OCI-LY3 (cell line): ENCODE results near the gene PPP6R2.

Source experiments
- H2AFZ ChIP-seq: fragments of 200-600, 300-600 bp; shearing (Covaris generic); 2 replicates; pipeline ENCODE4 v1.6.0; 2014; ENCODE audit warnings: antibody characterized with exemption, low read depth, low read length
- H3K27ac ChIP-seq: fragments of 200-600, 300-600 bp; sonication (generic); 2 replicates; pipeline ENCODE4 v1.5.1; 2014; ENCODE audit warnings: mild to moderate bottlenecking, low read length, moderate library complexity, mixed read lengths
- H3K27me3 ChIP-seq: fragments of 200-600, 300-600 bp; sonication (generic); 2 replicates; pipeline ENCODE4 v1.6.1; 2014; ENCODE audit warnings: low read depth, low read length, mixed read lengths
- H3K36me3 ChIP-seq: fragments of 200-600, 300-600 bp; sonication (generic); replicated peaks from 2 replicates; pipeline ENCODE3; 2014; ENCODE audit warnings: low read depth, low read length, mixed read lengths
- H3K4me1 ChIP-seq: fragments of 300-600, 200-600 bp; sonication (generic); 2 replicates; pipeline ENCODE4 v1.6.1; 2014; ENCODE audit warnings: low read length, mixed read lengths
- H3K4me2 ChIP-seq: fragments of 200-600, 300-600 bp; sonication (generic); 2 replicates; pipeline ENCODE4 v1.6.1; 2014; ENCODE audit warnings: low read length, mixed read lengths
- H3K4me3 ChIP-seq: fragments of 300-600, 200-600 bp; sonication (generic); 2 replicates; pipeline ENCODE4 v1.5.1; 2014; ENCODE audit warnings: antibody characterized with exemption, mild to moderate bottlenecking, low read length, moderate library complexity
- H3K79me2 ChIP-seq: fragments of 300-600, 200-600 bp; shearing (Covaris generic); 2 replicates; pipeline ENCODE4 v1.6.1; 2014; ENCODE audit warnings: mild to moderate bottlenecking, low read length, mixed read lengths
- H3K9ac ChIP-seq: fragments of 300-600, 200-600 bp; shearing (Covaris generic); 2 replicates; pipeline ENCODE4 v1.6.0; 2014; ENCODE audit warnings: mild to moderate bottlenecking, low read length, moderate library complexity
- H3K9me3 ChIP-seq: fragments of 200-600, 300-600 bp; shearing (Covaris generic); 2 replicates; pipeline ENCODE4 v1.6.1; 2014; ENCODE audit warnings: low read length, mixed read lengths; ENCODE audit not compliant: insufficient read depth
- H4K20me1 ChIP-seq: fragments of 200-600, 300-600 bp; sonication (generic); 2 replicates; pipeline ENCODE4 v1.6.1; 2016; ENCODE audit warnings: low read length, mixed read lengths; ENCODE audit not compliant: insufficient read depth
- EZH2phosphoT487 ChIP-seq: fragments of 200-600 bp; shearing (Covaris generic); IDR thresholded peaks from 2 replicates; pipeline ENCODE4 v1.6.1; 2018; ENCODE audit warnings: antibody characterized with exemption, mixed run types, low read depth
- TF ChIP-seq, protein P1 (sequence below): fragments of 200-600, 300-600 bp; sonication (generic); IDR thresholded peaks from 2 replicates; pipeline ENCODE4 v1.5.1; 2014; ENCODE audit warnings: antibody characterized with exemption, low read length, low read depth

PPP6R2 gene

DNA sequence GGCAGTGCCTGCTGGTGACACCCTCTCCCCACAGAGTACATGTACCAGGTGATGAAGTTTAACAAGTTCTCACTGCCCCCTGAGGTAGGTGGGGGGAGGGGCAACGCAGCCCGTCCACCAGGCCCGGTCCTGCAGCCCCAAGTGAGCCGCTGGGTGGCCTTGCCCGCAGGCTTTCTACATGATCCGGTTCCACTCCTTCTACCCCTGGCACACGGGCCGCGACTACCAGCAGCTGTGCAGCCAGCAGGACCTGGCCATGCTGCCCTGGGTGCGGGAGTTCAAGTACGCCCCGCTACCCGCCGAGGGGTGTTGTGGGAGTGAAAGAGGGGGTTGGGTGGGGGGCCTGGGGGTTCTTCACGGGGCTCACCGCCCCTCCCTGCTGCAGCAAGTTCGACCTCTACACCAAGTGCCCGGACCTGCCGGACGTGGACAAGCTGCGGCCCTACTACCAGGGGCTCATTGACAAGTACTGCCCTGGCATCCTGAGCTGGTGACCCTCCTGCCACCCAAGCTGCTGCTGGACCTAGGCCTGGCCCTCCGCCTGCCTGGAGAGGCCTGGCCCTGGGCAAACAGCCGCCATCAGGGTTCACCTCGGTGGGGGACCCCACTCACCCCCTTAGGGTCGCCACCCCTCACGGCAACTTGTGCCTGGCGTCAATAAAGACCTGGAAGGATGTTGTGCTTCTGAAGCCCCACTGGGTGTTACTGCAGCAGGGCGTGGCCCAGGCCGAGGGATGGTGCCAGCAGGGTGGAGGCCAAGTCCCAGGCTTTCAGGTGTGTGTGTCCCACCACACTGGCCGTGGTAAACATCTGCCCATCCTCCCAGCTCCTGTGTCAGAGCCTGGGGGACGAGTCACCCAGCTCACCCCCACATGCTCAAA, 146.5 kb downstream of the PPP6R2 start:
- Histone ChIP-seq H3K27me3 (no peaks in the 10 kb centered on the region), H4K20me1 (no peaks in the 10 kb centered on the region), H2AFZ (no peak overlapping the region), H3K9me3 (no peaks in the 10 kb centered on the region), H3K27ac (no peak overlapping the region), H3K4me2 (no peak overlapping the region), H3K9ac (no peak overlapping the region), H3K79me2 (no peaks in the 10 kb centered on the region), H3K36me3 (no peaks in the 10 kb centered on the region), H3K4me3 (no peak overlapping the region), H3K4me1 (peaks cover 6% of the 10 kb centered on the region; the same call in 1 of the 2 replicates)
- TF ChIP-seq EZH2phosphoT487: no peak
- TF ChIP-seq, protein P1, sequence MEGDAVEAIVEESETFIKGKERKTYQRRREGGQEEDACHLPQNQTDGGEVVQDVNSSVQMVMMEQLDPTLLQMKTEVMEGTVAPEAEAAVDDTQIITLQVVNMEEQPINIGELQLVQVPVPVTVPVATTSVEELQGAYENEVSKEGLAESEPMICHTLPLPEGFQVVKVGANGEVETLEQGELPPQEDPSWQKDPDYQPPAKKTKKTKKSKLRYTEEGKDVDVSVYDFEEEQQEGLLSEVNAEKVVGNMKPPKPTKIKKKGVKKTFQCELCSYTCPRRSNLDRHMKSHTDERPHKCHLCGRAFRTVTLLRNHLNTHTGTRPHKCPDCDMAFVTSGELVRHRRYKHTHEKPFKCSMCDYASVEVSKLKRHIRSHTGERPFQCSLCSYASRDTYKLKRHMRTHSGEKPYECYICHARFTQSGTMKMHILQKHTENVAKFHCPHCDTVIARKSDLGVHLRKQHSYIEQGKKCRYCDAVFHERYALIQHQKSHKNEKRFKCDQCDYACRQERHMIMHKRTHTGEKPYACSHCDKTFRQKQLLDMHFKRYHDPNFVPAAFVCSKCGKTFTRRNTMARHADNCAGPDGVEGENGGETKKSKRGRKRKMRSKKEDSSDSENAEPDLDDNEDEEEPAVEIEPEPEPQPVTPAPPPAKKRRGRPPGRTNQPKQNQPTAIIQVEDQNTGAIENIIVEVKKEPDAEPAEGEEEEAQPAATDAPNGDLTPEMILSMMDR: no peak

DNA sequence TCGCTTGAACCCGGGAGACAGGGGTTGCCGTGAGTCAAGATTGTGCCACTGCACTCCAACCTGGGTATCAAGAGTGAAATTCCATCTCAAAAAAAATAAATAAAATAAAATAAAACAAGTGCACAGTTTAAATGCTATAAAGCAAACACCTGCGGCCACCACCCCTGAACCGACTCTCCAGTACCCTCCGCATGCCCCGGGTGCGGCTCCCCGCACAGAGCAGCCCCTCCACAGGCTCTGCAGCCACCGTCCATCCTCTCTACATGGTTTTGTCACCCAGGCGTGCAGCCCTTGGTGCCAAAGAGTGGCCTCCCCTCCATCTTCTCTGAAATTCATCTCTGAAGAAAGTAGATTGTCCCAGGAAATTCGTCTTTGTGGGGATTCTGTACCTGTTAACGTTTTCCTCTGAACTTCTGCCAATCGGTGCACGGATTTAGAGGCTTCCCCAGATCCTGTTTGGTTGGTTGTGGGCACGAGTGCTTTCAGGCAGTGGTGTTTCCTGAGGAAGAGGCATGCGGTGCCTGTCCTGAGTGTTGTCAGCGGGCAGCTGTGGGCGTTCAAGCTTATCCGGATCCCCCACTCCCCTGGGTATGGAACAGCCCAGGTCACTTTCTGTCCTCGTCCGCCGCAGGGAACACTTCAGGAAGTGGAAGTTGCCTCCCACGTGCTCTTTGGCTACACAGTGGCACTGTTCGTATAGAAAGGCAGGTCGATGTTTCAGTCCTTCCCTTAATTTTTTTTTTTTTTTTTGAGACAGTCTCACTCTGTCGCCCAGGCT, 147.6 kb downstream of the PPP6R2 start:
- no peaks in the 10 kb centered on the region for H3K27me3 ChIP-seq
- H2AFZ ChIP-seq: no peak overlapping the region
- no peaks in the 10 kb centered on the region for H3K36me3 ChIP-seq
- no peak overlapping the region for H3K4me3 ChIP-seq
- no peak overlapping the region for H3K9ac ChIP-seq
- H3K9me3 ChIP-seq: no peaks in the 10 kb centered on the region
- H3K4me1 ChIP-seq: peaks cover 6% of the 10 kb centered on the region; the same call in 1 of the 2 replicates
- H4K20me1 ChIP-seq: no peaks in the 10 kb centered on the region
- H3K4me2 ChIP-seq: no peak overlapping the region
- no peak overlapping the region for H3K27ac ChIP-seq
- TF ChIP-seq, protein P1: no peak
- no peak for TF ChIP-seq EZH2phosphoT487
- no peaks in the 10 kb centered on the region for H3K79me2 ChIP-seq
